ENCODE results near the gene NBAS. TPM values are rescaled to one million over a fixed set of nuclear protein-coding genes. Genes with fewer than 3 reads are reported as not detected.

Gene NBAS
- total RNA-seq, 1 experiment from 2014 or later: 36.3 TPM

GRCh38 chr2:15154297-15154696, 406.8 kb downstream of the NBAS start:
- H3K36me3 ChIP-seq (ENCODE audit: control insufficient read depth, insufficient read depth, low read length): no peaks in the 10 kb centered on the region
- no peaks in the 10 kb centered on the region for H3K27me3 ChIP-seq (ENCODE audit: control insufficient read depth, insufficient read depth, low read length)
- BruUV-seq (replicated peaks): no TSS peak
- H3K4me1 ChIP-seq (ENCODE audit: control insufficient read depth, insufficient read depth, low read length): no peaks in the 10 kb centered on the region
- ATAC-seq (no peak), DNase-seq (ENCODE audit: low read depth, low spot score) (no peak)
- CTCF ChIA-PET: no interaction called here
- no peaks in the 10 kb centered on the region for H3K9me3 ChIP-seq (ENCODE audit: control insufficient read depth, insufficient read depth, low read depth, low read length)
- H3K27ac ChIP-seq (ENCODE audit: low read length): no peak overlapping the region
- no peak overlapping the region for H3K4me3 ChIP-seq (ENCODE audit: low read depth in 2 of 2, low read length in 2 of 2)
- TF ChIP-seq REST (IDR thresholded peaks at IDR 0.05; ENCODE audit: insufficient read depth in 1 of 2, low read depth in 2 of 2, low read length in 1 of 2): no peak
- no peak for TF ChIP-seq POLR2AphosphoS5 (IDR thresholded peaks at IDR 0.05; ENCODE audit: low read depth, low read length)
- no peak for TF ChIP-seq SIN3A (IDR thresholded peaks at IDR 0.05; ENCODE audit: borderline replicate concordance, insufficient read depth, low read depth, low read length)
- no peak for TF ChIP-seq CTCF (IDR thresholded peaks at IDR 0.05)
- TF ChIP-seq TCF7L2 (IDR thresholded peaks at IDR 0.05; ENCODE audit: low read depth, low read length): no peak
- intact Hi-C loops (cut with micrococcal nuclease; ENCODE audit: unreplicated experiment): no loop called here
- POLR2A ChIA-PET: no interaction called here
- in situ Hi-C loops (cut with HindIII; ENCODE audit: low pct_unique_long_range_greater_than_20kb, low sequenced_read_pairs): no loop called here

GRCh38 chr2:15152382-15152781, 408.8 kb downstream of the NBAS start:
- intact Hi-C loops (cut with micrococcal nuclease; ENCODE audit: unreplicated experiment): no loop called here
- CTCF ChIA-PET: no interaction called here

More at GRCh38 chr2:15152382-15152781, 408.8 kb downstream of the NBAS start:
- H3K27me3 ChIP-seq (ENCODE audit: control insufficient read depth, insufficient read depth, low read length): no peaks in the 10 kb centered on the region
- H3K27ac ChIP-seq (ENCODE audit: low read length): no peak overlapping the region
- TF ChIP-seq POLR2AphosphoS5 (IDR thresholded peaks at IDR 0.05; ENCODE audit: low read depth, low read length) (no peak), SIN3A (IDR thresholded peaks at IDR 0.05; ENCODE audit: borderline replicate concordance, insufficient read depth, low read depth, low read length) (no peak), TCF7L2 (IDR thresholded peaks at IDR 0.05; ENCODE audit: low read depth, low read length) (no peak), REST (IDR thresholded peaks at IDR 0.05; ENCODE audit: insufficient read depth in 1 of 2, low read depth in 2 of 2, low read length in 1 of 2) (no peak)
- BruUV-seq (replicated peaks): no TSS peak
- no peak for DNase-seq (ENCODE audit: low read depth, low spot score)
- H3K36me3 ChIP-seq (ENCODE audit: control insufficient read depth, insufficient read depth, low read length): no peaks in the 10 kb centered on the region
- in situ Hi-C loops (cut with HindIII; ENCODE audit: low pct_unique_long_range_greater_than_20kb, low sequenced_read_pairs): no loop called here
- POLR2A ChIA-PET: interaction anchor here (0.6 kb wide), 1 partner anchor 8 kb away, joined by 3 read pairs; no protein-coding TSS in a partner anchor
- H3K4me3 ChIP-seq (ENCODE audit: low read depth in 2 of 2, low read length in 2 of 2): no peak overlapping the region
- H3K4me1 ChIP-seq (ENCODE audit: control insufficient read depth, insufficient read depth, low read length): no peaks in the 10 kb centered on the region
- no peaks in the 10 kb centered on the region for H3K9me3 ChIP-seq (ENCODE audit: control insufficient read depth, insufficient read depth, low read depth, low read length)
- no peak for ATAC-seq

Data from Panc1 (cell line).